ENCODE results near the gene KLF4.

KLF4 gene

DNA sequence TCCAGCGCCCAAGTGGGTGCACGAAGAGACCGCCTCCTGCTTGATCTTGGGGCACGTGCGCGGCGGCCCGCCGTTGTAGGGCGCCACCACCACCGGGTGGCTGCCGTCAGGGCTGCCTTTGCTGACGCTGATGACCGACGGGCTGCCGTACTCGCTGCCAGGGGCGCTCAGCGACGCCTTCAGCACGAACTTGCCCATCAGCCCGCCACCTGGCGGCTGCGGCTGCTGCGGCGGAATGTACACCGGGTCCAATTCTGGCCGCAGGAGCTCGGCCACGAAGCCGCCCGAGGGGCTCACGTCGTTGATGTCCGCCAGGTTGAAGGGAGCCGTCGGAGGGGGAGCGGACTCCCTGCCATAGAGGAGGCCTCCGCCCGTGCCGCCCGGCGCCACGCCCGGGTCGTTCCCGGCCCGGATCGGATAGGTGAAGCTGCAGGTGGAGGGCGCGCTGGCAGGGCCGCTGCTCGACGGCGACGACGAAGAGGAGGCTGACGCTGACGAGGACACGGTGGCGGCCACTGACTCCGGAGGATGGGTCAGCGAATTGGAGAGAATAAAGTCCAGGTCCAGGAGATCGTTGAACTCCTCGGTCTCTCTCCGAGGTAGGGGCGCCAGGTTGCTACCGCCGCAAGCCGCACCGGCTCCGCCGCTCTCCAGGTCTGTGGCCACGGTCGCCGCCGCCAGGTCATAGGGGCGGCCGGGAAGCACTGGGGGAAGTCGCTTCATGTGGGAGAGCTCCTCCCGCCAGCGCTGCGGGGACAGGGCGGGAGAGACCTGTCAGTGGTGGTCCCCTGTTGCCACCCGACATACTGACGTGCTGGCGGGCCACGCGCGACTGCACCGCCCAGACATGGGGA is 1.8 kb downstream of the KLF4 start:
- peak; percentile 49 for DNase-seq

DNA sequence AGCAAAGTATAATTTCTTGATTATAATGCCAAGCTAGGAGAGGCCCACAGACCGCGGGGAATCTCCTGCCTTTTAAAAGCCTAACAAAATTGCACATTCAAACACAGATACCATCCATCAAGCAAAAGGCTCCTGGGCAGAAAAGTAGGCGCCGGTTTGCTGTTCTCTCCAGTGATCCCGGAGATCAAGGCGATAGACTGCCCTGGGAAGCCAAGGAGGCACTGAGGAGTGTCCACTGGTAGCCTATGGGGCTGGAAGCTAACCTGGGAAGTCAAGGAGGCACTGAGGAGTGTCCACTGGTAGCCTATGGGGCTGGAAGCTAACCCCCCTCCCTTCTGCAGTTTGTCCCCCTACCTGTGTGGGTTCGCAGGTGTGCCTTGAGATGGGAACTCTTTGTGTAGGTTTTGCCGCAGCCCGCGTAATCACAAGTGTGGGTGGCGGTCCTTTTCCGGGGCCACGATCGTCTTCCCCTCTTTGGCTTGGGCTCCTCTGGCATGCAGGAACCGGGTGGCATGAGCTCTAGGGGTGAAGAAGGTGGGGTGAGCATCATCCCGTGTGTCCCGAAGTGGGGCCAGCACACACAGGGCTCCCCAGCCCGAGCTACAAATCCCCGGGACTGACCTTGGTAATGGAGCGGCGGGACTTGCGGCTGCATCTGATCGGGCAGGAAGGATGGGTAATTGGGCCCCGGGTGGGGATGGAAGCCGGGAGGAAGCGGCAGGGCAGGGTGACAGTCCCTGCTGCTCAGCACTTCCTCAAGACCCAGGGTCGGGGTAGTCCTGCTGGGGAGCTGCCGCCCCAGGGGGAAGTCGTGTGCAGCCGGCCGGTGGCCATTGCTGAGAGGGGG is 2.7 kb downstream of the KLF4 start:
- no peak for DNase-seq

DNA sequence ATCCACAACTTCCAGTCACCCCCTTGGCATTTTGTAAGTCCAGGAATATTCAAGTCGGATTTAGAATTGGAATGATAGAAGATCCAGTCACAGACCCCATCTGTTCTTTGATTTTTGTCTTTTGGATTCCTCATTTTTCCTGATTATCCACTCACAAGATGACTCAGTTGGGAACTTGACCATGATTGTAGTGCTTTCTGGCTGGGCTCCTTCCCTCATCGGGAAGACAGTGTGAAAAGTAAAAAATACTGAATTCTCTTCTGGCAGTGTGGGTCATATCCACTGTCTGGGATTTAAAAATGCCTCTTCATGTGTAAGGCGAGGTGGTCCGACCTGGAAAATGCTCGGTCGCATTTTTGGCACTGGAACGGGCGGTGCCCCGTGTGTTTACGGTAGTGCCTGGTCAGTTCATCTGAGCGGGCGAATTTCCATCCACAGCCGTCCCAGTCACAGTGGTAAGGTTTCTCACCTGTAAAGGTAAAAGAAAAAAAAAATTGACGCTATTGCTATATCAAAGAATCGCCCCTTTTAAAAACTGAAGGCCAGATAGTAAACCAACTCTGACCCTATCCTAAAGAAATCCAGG is 4.0 kb downstream of the KLF4 start:
- DNase-seq = no peak

DNA sequence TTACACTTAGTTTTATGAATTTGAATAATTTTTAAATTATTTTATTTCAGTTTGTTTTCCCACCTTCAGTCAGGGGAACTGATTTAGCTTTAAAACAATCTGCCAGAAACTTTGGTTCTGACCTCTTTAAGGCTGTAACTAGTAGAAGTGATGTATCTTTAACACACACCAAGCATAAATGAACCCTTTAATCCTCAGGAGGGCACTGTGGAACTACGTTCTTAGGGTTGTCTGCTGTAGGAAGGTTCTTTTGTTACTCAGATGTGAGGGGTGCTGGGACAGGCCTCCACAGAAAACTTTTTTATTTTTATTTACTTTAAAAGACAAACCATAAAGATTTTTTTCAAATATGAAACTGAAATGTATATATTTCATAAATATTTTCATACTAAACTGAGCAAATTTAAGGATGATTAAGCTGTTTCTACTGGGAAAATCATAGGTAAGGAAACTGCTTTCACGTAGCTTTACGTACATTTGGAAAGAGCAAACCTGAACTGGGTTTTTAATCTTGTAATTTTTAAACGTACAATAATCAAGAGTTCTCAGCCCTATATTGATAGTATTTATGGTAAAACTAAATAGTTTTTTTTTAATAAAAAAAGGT is 5.3 kb downstream of the KLF4 start:
- DNase-seq = peak; percentile 29

DNA sequence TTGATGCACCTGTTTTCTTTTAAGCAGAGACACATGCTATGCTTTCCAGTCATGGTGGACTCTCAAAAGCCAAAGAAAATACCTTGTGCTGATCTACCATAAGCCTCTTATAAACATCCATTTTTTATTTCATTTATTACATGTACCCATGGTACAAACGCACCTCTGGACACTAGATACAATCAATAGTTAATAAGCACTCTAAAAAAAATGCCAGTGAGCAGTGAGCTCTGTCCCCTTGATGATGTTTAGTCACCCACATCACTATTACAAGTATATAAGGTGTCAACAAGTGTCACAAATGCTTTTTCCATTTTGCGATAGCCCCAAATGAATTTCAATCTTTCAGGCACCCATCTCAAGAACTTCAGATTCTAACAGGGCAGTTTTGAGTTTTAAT is 5.9 kb downstream of the KLF4 start:
- no peak for DNase-seq

DNA sequence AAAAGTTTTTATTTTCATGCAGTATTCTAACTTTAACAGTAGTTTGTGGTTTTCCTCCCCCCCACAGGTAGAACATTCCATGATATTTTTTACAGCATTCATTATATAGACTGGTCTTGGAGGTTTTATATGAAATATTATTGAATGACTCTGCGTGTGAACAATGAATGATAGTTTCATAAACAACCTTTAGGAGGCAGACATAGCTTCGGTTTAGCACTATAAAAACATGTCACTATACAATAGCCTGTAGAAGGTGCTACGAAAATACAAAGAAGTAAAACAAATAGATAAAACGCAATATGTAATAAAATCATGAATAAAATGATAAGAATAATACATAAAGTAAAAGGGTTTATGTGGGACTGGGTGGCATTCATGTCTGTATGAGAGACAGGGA is 8.5 kb downstream of the KLF4 start:
- DNase-seq = no peak

DNA sequence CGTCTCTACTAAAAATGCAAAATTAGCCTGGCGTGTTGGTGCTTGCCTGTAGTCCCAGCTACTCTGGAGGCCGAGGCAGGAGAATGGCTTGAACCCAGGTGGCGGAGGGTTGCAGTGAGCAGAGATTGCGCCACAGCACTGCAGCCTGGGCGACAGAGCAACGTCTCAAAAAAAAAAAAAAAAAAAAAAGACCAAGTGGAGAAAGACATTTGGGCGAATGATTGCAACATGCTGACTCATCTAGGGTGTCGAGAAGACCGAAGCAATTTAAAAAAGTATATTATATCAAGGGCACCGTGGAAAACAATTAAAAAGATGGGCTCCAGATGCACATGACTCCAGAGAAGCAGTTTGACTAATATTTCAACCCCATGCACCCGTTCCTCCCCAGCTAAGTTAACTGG is 9.2 kb downstream of the KLF4 start:
- no peak for DNase-seq

DNA sequence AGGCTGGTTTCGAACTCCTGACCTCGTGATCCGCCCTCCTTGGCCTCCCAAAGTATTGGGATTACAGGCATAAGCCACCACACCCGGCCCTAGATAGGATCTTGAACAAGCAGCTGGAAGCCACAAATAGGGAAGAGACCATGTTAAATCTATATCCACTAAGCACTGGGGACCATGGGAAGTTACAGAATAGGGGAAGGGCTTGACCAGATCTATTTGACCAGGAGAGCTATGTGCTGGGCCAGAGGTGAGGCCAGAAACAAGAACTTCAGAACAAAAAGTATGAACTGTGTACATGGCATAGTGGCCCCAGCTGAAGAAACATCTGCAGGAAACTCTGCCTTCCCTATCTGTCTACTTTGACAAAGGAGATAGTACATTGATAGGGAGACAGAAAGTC is 10.8 kb downstream of the KLF4 start:
- no peak for DNase-seq

DNA sequence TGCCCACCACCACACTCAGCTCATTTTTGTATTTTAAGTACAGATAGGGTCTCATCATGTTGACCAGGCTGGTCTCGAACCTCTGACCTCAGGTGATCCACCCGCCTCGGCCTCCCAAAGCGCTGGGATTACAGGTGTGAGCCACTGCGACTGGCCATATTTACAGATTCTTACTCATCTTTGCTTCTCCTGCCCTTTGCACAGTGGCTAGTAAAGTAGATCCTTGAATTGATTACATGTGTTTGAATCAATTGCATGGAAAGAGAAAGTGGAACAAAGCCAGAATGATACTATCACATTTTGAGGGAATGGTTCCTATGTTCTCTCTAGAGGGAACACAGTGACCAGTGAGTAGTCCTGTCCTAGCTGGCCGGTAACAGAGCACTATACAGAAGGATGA is 15.4 kb downstream of the KLF4 start:
- no peak for DNase-seq

DNA sequence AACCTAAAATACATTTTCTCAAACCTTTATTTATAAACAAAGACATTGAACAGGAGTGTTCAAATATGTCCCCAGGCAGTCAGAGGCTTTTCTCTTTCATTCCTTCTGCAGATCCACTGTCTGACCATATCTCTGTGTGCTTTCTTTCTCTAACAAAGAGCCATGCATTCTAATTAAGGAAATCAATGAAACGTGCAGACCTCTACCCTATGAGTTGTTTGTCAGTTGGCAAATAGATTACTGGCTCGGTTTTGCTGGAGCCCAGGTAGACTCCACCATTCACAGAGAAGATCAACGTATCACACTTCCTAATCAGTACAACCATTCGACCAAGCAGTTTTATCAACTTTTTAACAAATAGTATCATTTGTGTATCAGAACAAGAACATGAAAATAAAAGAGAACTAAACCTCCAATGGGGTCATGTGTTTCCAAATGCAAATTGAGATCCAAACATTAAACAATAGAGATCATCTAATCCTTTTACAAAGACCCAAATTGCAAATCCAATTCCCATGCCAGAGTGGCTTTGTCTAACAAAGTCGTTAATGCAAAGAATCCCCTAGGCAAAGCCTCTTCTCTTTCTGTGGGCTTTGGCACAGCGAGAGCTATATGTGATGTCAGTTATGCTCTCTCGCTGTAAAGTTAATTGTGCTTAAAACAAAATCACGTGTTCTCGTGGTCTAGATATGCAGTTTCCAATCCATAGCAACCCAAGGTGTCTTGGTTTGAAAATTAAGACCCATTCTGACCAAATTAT is 16.8 kb downstream of the KLF4 start:
- no peak for DNase-seq

DNA sequence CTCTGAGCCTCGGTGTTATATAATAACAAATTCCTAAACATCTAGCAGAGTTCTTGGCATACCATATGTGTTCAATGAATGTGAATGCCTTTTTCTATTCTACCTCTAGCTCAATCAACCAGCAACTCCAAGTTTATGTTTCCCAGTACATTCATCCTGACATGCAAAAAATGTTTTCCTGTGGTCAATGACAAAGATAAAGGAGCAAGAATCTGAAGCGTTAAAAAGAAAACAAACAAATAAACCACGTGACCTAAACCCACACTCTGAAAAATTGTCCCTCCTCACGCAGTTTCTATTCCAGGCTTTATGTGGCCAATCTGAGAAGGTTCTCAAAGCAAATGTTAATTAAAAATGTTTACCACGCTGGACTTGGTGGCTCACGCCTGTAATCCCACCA is 18.0 kb downstream of the KLF4 start:
- DNase-seq = no peak

DNA sequence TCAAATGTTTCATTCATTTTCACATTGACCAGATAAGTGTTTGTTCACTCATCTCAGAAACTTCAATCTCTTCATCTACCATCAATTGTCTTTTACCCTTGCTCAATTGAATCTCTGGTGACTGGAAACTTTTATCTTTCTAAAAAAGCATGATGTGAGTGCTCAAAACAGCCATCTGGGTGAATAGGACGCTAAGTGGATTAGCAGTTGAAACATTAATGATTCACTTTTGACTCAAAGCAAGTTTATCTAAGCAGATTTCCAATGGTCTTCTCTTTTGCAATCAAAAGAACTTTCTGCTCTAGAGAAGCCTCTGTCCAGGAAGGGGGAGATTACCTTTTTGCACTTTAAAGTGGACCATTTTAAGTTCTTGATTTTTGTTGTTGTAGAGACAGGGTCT is 22.2 kb downstream of the KLF4 start:
- no peak for DNase-seq

DNA sequence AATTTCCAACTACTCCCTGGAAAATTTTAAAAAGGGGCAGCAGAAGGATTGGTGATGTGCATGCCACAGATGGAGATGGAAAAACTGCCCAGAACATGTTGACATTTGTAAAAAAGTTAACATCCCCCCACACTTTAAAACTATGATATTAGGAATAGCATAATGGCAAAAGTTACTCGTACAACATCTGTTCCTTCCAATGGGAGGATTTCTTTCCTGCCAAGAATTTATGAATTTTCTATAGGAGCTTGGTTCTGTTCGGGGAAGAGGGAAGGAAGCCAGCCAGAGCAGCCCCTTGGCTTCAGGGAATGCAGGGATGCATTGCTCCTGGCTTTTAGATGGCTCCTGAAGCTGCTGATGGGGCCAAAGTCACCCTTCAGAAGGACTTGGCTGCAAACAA is 22.7 kb downstream of the KLF4 start:
- DNase-seq = no peak

DNA sequence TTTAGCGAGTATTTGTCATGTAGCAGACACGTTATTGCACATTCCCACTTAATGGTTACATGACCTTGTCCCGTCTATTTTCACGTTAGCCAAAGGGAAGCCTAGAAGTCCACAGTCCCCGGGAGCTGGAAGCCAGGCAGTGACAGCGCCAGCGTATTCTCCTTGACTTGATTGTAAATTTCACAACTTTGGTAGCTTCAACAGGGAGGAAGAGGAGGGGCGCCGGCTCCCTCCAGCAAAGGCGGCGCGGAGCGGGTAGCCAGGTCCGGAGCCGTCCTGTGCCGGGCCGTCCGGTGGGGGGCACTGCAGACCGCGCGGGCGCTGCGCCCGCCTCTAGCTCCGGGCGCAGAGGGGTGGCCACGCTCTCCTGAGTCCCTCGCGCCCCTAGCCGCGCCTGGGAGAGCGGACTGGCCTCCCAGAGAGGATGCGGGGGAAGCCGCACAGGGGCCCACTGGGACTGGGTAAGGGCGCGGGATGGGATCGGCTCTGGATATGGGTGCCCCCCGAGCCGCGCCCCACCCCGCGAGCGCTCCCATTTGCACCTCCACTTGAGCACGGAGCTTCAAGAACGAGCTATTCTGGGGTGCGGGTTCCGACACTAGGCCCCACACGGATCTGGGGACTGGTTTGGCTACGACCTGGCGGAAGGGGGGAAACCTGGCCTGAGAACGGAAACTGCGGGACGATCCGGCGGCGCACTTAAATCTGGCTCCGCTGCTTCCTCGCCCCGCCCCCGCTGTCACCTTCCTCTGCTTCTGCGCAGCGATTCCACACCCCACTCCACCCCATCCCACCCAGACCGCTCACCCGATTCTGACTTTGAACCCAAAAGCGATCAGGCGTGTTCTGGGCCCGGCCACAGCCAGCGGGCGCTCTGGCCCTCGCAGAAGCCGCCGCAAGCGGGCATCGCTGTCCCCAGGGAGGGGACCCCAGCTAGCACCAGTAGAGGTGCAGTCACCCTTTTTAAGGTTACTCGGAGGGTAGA is 23.8 kb downstream of the KLF4 start:
- peak; percentile 50 for DNase-seq

DNA sequence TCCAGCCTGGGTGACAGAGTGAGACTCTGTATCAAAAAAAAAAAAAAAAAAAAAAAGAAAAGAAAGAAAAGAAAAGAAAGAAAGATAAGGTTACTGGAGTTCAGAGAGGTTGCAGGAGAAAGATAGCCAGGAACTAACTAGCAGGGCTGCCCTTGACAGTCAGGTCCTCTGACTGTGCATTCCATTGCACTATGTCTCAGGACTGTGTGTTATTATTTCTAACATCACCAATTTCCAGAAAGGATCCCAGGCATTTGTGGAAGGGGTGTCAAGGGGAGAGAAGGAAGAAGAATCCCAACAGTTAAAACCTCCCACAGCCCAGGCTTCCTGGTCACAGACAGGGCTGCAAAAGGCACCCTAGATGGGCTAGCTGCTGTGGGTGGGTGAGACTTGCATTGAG is 25.1 kb downstream of the KLF4 start:
- DNase-seq = no peak

DNA sequence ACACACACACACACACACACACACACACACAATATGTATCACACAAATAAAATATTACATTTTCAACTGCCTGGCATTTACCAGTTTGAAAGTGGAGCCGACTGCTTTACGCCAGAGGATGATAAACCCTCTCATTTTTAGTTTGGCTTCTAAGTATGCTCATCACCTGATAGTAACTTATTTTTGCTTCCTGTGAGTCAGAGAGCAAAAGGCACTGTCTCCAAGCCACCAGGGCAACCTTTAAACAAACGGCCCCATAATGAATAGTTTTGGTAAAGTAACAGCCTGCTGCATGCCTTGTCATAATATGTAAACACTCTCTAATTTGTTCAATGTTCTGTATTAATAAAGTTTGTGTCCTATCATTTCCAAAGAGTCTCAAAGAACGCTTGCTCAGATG is 26.9 kb downstream of the KLF4 start:
- no peak for DNase-seq

DNA sequence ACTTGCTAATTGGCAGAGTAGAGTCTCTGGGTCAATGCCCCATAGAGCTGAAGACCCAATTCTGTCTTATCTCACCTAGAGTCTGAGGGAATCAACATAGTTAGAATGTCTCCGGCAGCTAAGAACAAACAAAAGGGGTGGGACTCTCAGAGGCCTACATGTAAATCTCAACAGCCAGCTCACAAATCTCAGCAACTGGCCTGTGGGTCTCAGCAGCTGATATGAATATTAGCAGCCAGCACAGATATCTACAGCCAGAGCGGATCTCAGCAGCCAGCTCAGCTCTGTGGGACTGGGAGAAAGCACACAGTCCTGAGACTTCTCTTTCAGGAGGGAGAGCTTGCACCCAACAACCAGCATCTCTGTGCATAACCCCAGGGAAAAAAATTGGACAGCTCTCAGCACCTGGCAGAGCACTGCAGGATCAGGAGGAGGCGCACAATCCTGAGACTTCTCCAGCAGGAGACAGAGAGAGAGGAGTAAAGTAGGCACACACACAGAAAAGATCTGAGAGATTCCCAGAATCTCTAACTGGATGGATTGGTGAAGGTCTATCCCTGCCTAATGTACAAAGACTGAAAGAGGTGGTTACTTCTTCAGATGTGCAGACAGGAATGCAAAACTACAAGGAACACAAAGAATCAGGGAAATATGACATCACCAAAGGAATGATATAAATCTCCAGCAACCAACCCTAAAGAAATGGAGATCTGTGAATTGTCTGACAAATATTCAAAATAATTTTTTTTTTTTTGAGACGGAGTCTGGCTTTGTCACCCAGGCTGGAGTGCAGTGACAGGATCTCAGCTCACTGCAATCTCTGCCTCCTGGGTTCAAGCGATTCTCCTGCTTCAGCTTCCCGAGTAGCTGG is 29.2 kb downstream of the KLF4 start:
- no peak for DNase-seq

DNA sequence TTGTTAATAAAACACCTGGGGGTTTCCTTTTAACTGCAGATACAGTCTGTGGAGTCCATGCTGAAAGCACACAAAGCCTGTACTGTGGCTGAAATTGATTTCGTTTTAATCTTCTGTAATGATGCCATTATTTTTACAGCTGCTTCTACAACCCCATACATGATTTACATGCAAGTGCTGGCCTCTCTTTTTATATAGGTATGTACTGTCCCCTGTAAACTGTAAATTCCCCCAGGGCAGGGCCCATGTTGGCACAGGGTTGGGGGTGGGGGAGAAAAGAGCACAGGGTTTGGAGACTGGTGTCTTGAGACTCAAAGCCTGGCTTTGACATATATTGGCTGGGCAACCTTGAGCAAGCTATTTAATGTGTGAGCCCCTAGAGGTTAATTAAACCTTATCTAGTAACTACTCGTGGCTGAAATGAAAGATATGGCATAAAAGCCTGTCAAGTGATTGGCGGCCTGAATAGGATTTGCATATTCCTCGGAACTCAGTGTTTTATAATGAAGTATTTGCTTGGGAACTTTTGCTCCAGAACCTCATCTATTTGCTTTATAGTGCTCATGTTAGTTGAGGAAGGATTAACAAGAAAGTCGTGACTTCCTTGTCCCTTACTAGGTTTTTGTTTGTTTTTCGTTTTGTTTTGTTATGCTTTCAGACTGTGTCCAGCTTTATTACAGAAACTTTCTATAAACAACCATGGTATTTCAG is 34.0 kb downstream of the KLF4 start:
- DNase-seq = no peak

DNA sequence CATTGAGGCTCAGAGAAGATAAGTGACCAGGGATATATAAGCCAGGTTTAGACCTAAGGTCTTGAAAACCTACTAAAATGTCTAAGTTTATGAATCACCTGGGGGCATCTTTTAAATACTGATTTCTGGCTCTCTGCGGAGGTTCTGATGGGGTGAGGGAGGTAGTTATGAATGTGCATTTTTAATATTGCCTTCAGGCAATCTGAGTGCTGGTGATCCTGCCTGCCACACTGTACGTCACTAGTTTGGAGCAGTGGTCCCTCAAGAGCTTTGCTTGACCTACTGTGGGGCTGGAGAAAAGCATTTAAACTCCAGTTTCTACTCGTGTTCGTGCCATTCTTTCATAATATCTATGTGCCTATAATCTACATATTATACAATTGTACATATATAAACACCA is 36.1 kb downstream of the KLF4 start:
- no peak for DNase-seq

DNA sequence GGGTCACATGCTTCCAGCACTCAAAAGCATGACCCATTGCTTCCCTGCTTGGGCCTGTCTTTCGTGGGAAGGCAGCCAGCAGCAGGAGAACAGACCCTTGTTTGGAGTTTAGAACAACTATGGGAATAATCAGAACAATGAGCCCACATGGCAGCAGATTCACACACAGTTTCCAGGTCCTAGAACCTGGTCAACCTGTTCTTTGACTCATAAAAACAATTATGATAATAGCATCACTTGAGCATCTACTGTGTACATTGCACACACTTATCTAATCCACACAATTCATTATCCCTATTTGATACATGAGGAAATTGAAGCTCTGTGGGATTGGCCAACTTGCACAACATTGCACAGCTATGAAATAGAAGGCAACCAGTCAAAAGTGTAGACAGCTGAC is 41.7 kb downstream of the KLF4 start:
- DNase-seq = no peak
